C1 segment of cervical spinal cord (tissue), 14 donors: Measurements from ENCODE around the gene ZFHX3.
A peak's percentile ranks its signal among the peaks of the same experiment; 100 is the strongest.

ENCODE experiments used
- DNase-seq, 14 donors: peaks; one replicate each; lab custom pipeline; 2025; lab: John Stamatoyannopoulos, UW

Gene ZFHX3

DNA sequence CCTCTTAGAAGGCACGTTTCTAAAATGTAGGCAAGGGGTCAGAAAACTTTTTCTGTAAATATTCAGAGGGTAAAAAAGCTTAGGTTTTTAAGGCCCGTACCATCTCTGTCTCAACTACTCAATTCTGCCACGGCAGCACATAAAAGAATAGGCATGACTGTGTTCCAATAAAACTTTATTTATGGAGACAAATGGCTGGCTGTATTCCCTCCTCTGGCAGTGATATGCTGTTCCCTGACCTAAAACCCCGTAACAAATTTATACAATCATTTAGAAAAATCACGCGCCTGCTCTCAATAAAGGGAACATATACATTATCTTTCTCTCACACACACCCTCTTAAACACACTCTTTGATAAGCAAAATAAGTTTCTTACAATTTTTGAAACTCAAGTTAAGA, 138.7 kb downstream of the ZFHX3 start:
- DNase-seq: no peak

DNA sequence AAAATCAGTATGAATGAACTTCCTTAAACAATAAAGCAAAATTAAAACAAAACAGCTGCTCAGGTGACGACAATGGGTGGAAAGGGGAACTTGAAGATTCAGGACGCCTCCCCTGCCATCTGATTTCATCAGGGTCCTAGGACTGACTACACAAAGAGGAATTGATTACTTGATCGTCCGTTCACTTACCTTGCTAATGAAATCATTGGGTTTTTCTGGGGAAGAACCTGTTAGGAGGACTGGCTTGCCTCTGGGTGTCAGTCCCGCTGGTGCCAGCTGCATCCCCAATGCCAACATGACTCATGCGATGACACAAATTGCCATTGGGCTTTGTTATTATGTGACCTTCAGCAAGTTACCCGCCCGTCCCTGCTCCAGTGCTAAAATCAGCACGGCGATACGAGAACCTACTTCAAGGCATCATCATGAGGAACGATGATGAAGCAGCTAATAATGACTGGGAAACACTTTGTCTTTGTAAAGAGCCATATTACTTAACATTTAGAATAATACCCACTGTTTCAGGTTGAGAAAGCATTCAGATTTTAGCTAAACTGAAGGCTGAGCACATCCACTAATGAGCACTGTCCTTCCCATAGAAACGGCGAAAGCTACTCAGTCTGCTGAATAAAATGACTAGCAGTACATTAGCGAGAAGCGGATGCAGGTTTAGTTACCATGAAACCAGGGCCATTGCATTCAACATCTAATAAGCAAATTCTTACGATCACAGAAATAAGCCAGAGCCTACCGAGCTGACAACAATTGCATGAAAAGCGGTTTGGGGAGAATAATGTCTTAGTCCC, 139.4 kb downstream of the ZFHX3 start:
- DNase-seq: no peak

DNA sequence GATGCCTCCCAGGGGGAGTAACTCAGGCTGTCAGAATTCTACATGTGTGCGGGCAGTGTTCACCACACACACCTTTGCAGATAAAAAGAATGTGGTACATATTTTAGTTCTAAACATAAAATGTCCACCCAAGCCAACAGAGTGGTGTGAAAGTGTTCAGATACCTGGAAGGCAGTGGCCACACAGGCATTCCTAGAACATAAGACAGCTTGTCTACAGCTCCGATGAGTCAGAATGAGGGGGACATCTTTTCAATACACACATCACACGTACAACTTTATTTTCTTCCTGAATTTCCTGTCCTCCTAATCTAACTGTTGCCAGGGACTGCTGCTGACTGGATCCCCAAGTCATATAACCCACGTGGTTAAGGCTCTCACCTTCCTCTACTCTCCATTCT, 142.3 kb downstream of the ZFHX3 start:
- DNase-seq: no peak

DNA sequence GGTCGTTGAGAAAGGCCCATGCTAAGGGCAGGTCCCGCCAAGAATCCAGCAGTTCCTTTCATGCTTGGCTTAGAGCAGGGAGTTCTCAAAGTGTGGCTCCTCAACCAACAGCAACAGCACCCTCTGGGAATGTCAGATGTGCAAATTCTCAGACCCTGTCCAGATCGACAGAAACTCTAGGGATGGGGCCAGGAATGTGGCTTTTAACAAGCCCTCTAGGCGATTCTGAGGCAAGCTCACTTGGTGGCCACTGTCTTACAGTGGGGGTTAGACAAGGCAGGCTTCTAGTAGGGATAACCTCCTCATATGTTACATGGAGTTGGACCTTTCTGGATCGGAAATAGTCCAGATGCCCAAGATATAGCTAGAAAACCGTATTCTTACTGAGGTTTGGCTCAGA, 144.8 kb downstream of the ZFHX3 start:
- DNase-seq: no peak

DNA sequence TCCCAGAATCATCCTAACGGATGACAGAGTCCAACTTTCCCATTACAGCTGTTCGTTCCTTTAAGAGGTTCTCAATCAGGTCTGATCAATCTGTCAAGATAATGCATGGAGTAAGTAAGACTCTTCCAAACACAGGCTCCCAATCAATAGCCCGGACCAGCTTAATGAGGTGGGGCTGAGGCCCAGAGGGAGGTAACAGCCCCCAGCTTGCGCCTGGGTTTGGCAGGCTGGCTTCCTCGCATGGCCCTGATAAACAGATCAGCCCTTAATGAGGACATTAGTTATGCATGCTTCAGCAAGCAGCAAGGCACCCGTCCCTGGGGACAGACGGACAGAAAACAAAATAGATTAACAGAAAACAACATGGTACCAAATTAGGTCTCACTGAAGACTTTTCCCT, 145.7 kb downstream of the ZFHX3 start:
- no peak for DNase-seq

- DNase-seq: no peak
Measured at GRCh38 chr16:72901000-72901627, 146.8 kb downstream of the ZFHX3 start.

GRCh38 chr16:72898216-72898825, 149.6 kb downstream of the ZFHX3 start:
- no peak for DNase-seq

DNA sequence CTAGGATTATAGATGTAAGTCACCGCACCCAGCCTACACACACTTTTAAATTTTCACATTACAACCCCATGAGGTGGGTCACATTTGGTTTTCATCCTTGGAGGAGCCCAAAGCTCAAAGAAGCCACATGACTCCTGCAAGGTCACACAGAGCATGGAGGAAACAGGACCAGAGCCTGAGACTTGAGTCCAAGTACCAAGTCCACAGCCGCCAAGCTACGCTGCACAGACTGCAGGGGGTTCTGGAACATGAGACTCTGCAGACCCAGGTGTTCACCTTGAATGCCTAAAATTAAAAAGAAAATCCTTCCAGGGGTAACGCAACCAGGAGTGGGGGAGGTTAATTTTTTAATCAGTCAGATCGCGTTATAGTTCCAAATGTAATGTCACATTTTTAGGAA, 150.2 kb downstream of the ZFHX3 start:
- no peak for DNase-seq

DNA sequence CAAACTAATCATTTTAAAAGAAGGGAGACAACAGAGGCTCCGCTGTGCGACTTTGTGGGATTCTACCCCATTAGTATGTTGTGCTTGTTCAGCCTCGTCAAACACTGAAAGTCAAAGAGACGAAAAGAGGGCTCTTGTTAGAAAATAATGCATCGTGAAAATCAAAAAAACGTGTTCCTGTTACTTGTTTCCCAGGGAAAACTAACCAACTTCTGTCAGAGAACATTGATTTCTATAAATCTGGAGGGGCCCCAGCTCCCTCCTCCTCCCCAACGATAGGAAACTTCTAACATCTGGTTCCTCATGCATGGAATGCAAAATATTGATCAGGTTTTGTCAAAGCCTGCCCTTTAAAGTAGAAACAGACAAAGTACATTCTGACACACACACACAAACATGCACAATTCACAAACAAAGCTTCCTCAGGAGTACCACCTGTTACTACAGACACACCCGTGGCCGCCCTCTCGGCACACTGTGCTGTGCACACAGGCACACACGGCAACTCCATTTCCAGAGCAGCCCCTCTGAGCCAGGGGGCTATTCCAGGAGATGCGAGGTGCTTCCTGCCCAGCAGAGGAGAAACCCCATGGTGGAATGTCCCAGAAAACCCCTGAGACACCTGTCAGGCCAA, 151.3 kb downstream of the ZFHX3 start:
- DNase-seq: no peak

DNA sequence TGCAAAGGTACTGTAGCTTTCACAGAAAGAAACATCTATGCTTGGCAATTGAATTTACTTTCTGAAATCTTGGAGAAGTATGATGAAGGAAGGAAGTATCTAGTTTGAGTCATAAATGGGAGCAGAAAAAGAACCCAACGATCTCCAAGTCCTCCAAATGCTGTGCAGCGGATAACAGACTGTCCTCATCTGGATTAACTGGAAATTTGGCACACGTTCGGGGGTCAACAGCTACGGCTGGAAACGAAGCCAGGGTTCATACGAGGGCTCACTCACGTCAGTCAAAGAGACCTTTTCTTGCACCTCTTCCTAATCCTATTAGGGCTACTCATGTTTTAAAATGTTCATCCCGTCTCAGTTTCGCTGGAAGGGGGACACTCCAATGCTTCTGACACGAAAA, 152.0 kb downstream of the ZFHX3 start:
- DNase-seq: no peak

DNA sequence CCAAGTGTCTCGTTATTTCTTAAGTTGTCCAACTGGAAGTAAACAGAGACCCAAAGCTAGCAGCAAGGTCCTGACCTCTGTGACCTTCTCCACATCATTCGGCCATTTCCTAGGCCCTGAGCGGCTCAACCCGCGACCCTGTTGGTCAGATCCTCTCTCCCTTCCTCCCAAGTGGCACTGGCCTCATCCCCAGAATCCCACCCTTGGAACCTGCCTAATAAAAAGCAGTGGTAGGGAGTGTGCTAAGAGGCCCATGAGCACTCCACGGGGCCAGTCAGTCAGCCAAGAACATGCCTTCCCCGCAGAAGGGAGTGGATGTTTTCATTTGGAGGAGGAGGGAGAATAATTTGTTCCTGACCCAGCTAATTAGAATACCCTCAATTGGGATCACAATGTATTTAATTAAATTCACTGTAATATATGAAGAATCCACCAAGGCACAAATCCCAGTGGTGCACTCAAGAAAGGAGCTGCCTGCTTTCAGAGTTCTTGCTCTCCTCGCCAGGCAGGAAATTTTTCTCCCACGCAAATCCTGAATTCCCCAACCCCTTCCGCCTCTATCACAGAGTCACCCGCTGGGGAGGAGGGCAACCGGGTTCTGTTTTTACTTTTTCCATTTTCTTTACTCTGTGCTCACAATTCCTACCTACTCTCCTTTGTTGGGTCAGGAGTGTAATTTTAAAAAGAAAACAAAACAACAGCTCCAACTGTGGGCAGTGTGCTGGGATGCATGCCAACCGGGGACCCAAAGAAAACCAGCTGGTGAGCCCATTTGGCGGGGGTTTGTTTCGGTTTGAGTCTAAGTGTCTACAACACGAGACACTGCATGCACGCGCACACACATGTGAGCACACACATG, 153.4 kb downstream of the ZFHX3 start:
- DNase-seq: peak in 2 of 14 donors; percentile 16 to 35

DNA sequence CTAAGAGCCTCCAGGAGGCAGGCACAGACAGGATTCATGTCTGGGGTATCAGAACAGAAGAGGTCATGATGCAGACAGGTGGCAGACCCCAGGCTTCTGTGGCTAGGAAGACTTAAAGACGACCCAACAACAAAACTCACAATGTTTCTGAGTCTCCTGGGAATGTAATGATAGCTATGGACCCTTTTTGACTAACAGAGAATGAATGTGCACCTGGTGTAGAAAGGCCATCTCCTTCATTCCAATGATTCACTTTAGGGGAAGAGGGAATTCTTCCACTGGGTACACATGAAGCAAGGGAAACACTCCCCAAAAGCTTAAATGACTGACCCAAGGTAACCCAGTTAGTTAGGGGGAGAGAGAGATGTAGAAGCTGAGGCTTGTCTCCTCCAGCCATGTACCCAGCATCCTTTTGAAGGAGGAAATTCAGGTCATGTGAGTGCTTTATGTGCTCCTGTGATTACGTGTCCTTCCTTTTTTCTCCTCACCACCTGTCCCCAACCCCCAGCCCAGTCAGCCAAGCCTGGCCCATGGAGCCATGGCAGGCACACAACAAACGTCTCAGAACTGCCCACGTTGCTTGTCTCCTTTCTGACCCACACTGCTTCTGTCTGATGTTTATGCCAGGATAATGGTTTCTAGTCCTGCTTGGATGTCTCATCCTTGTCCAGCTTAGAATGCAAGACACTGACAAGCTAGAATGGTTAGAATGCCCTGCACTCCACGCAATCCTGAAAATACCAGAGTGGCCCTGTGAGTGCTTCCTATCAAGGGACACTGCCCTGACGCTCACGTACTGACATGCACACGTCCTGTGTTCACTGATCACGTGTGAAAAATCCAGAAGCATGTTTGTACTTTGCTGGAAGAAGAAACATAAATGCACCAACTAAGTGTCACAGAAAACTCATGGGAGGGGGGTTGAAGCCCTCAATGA, 156.4 kb downstream of the ZFHX3 start:
- no peak for DNase-seq

DNA sequence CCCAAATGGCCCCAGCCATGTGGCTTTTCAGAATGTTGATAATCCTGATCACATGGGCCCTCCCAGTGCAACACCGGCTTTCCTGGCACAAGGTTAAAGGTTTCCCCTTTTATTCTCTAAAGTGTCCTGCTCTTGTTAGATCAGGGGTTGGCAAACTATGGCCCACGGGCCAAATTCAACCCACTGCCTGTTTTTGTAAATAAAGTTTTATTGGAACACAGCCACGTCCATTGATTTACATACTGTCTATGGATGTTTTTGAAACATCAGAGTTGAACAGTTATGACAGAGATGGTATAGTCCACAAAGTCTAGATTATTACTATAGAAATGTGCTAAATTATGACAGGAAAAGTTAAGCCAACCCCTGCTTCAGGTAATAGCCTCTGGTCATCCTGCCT, 157.3 kb downstream of the ZFHX3 start:
- no peak for DNase-seq

- no peak for DNase-seq
Measured at GRCh38 chr16:72889616-72890582, 158.0 kb downstream of the ZFHX3 start.

DNA sequence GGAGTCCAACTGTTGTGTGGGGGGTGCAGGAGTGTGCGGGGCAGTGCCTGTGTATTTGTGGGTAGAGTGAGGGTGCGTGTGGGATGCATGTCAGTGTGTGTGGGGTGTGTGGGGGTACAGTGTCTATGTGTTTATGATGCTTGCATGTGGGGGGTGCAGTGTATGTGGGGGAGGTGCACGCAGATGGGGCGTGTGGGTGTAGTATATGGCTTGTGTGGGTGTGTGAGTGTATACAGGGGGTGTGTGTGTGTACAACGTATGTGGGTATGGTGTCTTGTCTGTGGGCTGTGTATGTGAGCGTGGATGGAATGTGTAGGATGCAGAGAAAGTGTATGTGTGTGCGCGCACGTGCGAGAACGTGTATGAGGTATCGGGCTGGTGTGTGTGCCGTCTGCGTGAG, 160.4 kb downstream of the ZFHX3 start:
- DNase-seq: no peak

- DNase-seq: no peak
Measured at GRCh38 chr16:72886346-72886974, 161.5 kb downstream of the ZFHX3 start.

- DNase-seq: no peak
Measured at GRCh38 chr16:72884573-72884972, 163.4 kb downstream of the ZFHX3 start.

GRCh38 chr16:72884037-72884436, 163.9 kb downstream of the ZFHX3 start:
- DNase-seq: no peak

DNA sequence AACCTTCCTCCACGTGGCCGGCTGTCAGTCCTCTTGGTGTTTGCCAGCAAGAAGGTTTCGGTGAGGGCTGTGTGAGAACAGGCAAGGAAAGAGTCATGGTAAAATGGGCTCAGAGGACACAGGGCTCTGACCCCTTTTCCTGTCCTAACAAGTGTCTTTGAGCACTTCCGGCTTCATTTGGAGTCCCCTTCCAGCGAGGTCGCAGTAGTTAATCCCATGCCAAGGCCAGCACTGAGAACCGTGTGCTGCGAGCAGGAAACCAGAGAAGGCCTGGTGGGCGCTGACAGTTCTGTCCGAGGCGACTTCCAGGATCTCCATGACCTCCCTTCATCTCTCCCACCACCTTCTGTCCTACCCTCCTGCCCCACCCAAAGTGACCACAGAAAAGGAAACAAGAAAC, 168.1 kb downstream of the ZFHX3 start:
- DNase-seq: no peak
